ENCODE data around the gene REEP6.

REEP6 gene

GRCh38 chr19:1501200-1501595 lies 10.2 kb downstream of the REEP6 start:
- no peak overlapping the region for H3K4me3 Mint-ChIP-seq
- no peak overlapping the region for H3K27ac Mint-ChIP-seq
- H3K4me1 Mint-ChIP-seq (ENCODE audit: low read depth) = peaks cover 10% of the 10 kb centered on the region
- no peak for DNase-seq
- no peaks in the 10 kb centered on the region for H3K9me3 Mint-ChIP-seq
- peaks cover 2% of the 10 kb centered on the region for H3K36me3 Mint-ChIP-seq (ENCODE audit: low read depth)
- H3K27me3 Mint-ChIP-seq = peaks cover 14% of the 10 kb centered on the region

GRCh38 chr19:1502433-1503088 lies 11.6 kb downstream of the REEP6 start:
- Mint-ChIP-seq H3K27ac (no peak overlapping the region), H3K9me3 (no peaks in the 10 kb centered on the region), H3K4me3 (no peak overlapping the region), H3K27me3 (peaks cover 14% of the 10 kb centered on the region), H3K36me3 (ENCODE audit: low read depth) (peaks cover 2% of the 10 kb centered on the region), H3K4me1 (ENCODE audit: low read depth) (peaks cover 12% of the 10 kb centered on the region)
- DNase-seq = no peak

GRCh38 chr19:1503089-1503924 lies 12.3 kb downstream of the REEP6 start:
- no peak overlapping the region for H3K4me3 Mint-ChIP-seq
- peaks cover 14% of the 10 kb centered on the region for H3K27me3 Mint-ChIP-seq
- H3K9me3 Mint-ChIP-seq = no peaks in the 10 kb centered on the region
- peaks cover 2% of the 10 kb centered on the region for H3K36me3 Mint-ChIP-seq (ENCODE audit: low read depth)
- peak; percentile 83 for DNase-seq
- no peak overlapping the region for H3K27ac Mint-ChIP-seq
- peaks cover 17% of the 10 kb centered on the region for H3K4me1 Mint-ChIP-seq (ENCODE audit: low read depth)

GRCh38 chr19:1503925-1504773 lies 13.2 kb downstream of the REEP6 start:
- H3K27ac Mint-ChIP-seq = no peak overlapping the region
- no peak for DNase-seq
- H3K4me3 Mint-ChIP-seq = no peak overlapping the region
- H3K36me3 Mint-ChIP-seq (ENCODE audit: low read depth) = peaks cover 2% of the 10 kb centered on the region
- peaks cover 18% of the 10 kb centered on the region for H3K4me1 Mint-ChIP-seq (ENCODE audit: low read depth)
- H3K9me3 Mint-ChIP-seq = no peaks in the 10 kb centered on the region
- peaks cover 14% of the 10 kb centered on the region for H3K27me3 Mint-ChIP-seq

- no peaks in the 10 kb centered on the region for H3K9me3 Mint-ChIP-seq
- peaks cover 23% of the 10 kb centered on the region for H3K4me1 Mint-ChIP-seq (ENCODE audit: low read depth)
- H3K4me3 Mint-ChIP-seq = no peak overlapping the region
- peaks cover 4% of the 10 kb centered on the region for H3K36me3 Mint-ChIP-seq (ENCODE audit: low read depth)
- no peak for DNase-seq
- peaks cover 14% of the 10 kb centered on the region for H3K27me3 Mint-ChIP-seq
- no peak overlapping the region for H3K27ac Mint-ChIP-seq
Observed at GRCh38 chr19:1505012-1505411, 14.0 kb downstream of the REEP6 start.

- peaks cover 14% of the 10 kb centered on the region for H3K27me3 Mint-ChIP-seq
- peaks cover 28% of the 10 kb centered on the region for H3K4me1 Mint-ChIP-seq (ENCODE audit: low read depth)
- peak overlapping the region; percentile 45 for H3K27ac Mint-ChIP-seq
- no peak for DNase-seq
- no peak overlapping the region for H3K4me3 Mint-ChIP-seq
- H3K9me3 Mint-ChIP-seq = no peaks in the 10 kb centered on the region
- H3K36me3 Mint-ChIP-seq (ENCODE audit: low read depth) = peaks cover 4% of the 10 kb centered on the region
Observed at GRCh38 chr19:1505991-1506881, 15.3 kb downstream of the REEP6 start.

GRCh38 chr19:1507192-1507660 lies 16.2 kb downstream of the REEP6 start:
- DNase-seq = no peak
- Mint-ChIP-seq H3K9me3 (no peaks in the 10 kb centered on the region), H3K4me1 (ENCODE audit: low read depth) (peaks cover 29% of the 10 kb centered on the region), H3K27ac (no peak overlapping the region), H3K4me3 (no peak overlapping the region), H3K36me3 (ENCODE audit: low read depth) (peaks cover 4% of the 10 kb centered on the region), H3K27me3 (peaks cover 14% of the 10 kb centered on the region)

GRCh38 chr19:1507763-1508506 lies 17.0 kb downstream of the REEP6 start:
- DNase-seq = peak; percentile 92
- Mint-ChIP-seq H3K9me3 (no peaks in the 10 kb centered on the region), H3K4me3 (peak overlapping the region; percentile 77), H3K36me3 (ENCODE audit: low read depth) (peaks cover 4% of the 10 kb centered on the region), H3K27me3 (peaks cover 9% of the 10 kb centered on the region), H3K4me1 (ENCODE audit: low read depth) (peaks cover 30% of the 10 kb centered on the region), H3K27ac (peak overlapping the region; percentile 89)

- H3K27me3 Mint-ChIP-seq = peaks cover 6% of the 10 kb centered on the region
- no peak overlapping the region for H3K27ac Mint-ChIP-seq
- H3K4me1 Mint-ChIP-seq (ENCODE audit: low read depth) = peaks cover 27% of the 10 kb centered on the region
- peaks cover 4% of the 10 kb centered on the region for H3K36me3 Mint-ChIP-seq (ENCODE audit: low read depth)
- no peak overlapping the region for H3K4me3 Mint-ChIP-seq
- no peak for DNase-seq
- no peaks in the 10 kb centered on the region for H3K9me3 Mint-ChIP-seq
Observed at GRCh38 chr19:1508507-1508856, 17.5 kb downstream of the REEP6 start.

- peaks cover 25% of the 10 kb centered on the region for H3K4me1 Mint-ChIP-seq (ENCODE audit: low read depth)
- no peaks in the 10 kb centered on the region for H3K9me3 Mint-ChIP-seq
- no peak overlapping the region for H3K27ac Mint-ChIP-seq
- no peak overlapping the region for H3K4me3 Mint-ChIP-seq
- peaks cover 4% of the 10 kb centered on the region for H3K36me3 Mint-ChIP-seq (ENCODE audit: low read depth)
- DNase-seq = no peak
- peaks cover 3% of the 10 kb centered on the region for H3K27me3 Mint-ChIP-seq
Observed at GRCh38 chr19:1509602-1510441, 18.8 kb downstream of the REEP6 start.

- H3K4me1 Mint-ChIP-seq (ENCODE audit: low read depth) = peaks cover 25% of the 10 kb centered on the region
- H3K27ac Mint-ChIP-seq = no peak overlapping the region
- peaks cover 4% of the 10 kb centered on the region for H3K36me3 Mint-ChIP-seq (ENCODE audit: low read depth)
- H3K9me3 Mint-ChIP-seq = no peaks in the 10 kb centered on the region
- no peak overlapping the region for H3K4me3 Mint-ChIP-seq
- H3K27me3 Mint-ChIP-seq = peaks cover 3% of the 10 kb centered on the region
- no peak for DNase-seq
Observed at GRCh38 chr19:1510442-1510806, 19.4 kb downstream of the REEP6 start.

- Mint-ChIP-seq H3K27me3 (peaks cover 3% of the 10 kb centered on the region), H3K4me3 (no peak overlapping the region), H3K9me3 (no peaks in the 10 kb centered on the region), H3K4me1 (ENCODE audit: low read depth) (peaks cover 25% of the 10 kb centered on the region), H3K36me3 (ENCODE audit: low read depth) (peaks cover 2% of the 10 kb centered on the region), H3K27ac (no peak overlapping the region)
- DNase-seq = no peak
Observed at GRCh38 chr19:1510807-1511206, 19.8 kb downstream of the REEP6 start.

Data from activated T-cell treated with anti-CD3 and anti-CD28 coated beads, Interleukin-2, amount 50 U/mL, for 24 hours (primary cell).